ENCODE measurements around the gene AFAP1.

AFAP1 gene

DNA sequence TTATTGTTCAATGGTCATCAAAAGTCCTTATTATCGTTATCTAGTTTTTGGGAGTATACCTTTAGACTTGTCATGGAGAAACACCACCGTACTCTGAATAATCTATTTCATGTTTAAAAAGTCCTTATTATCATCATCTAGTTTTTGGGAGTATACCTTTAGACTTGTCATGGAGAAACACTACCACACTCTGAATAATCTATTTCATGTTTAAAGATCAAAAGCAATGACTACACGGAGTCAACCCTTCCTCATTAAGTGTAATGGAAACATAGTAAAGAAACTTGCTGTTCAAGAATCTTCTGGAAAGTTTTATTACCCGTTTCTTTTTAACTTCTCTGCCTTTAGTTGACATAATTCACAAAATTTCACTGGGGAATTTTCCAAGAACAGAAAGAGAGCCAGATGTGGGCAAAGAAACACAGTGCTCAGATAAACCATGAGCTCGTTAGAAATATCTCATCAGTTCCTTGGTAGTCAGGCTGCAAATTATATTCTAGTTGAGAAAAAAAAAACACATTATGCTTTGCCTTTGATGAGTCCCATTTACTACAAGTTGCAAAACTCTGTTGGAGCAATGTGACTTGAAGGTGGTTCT, 158.8 kb downstream of the AFAP1 start:
- no peak for DNase-seq

GRCh38 chr4:7779432-7779768, 160.3 kb downstream of the AFAP1 start:
- no peak for DNase-seq

DNA sequence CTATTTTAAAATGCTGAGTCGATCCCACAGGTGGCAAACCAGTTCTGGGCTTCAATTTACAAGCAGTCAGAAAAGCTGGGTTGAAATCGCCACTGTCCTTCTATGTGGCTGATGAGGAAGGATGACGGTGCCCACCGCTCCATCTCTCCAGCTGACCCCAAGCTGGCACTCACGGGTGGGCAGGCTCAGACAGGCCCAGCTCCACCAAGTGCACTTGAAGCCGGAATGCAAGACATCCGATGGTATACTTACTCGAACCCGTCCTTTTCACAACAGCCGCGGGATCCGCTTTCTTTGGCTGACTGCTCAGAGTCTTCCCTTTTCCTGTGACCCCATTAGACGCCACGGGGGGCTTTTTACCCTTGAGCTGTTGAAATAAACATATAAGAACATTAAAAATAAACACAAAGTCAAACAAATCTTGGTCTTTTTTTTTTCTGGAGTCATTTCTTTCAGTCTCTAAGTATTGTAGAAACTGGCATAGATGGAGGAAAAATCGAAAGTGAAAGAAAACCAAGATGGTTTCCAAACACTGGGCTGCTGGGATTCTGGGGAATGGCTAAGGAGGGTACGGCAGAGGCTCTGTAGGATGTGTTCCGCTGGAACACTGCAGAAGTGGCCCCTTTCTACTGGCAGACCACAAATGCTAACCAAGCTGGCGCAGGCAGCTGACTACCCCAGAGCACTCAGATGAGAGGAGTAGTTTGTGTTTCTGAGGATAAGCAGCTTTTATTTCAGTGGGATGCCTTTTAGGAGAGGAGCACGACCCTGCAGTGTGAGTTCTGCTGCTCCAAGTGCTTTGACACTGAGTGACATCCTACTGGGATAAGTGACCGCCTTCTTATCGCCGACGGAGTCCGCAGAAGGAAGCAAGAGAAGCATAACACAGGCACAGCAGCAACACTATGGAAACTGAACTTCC, 160.9 kb downstream of the AFAP1 start:
- DNase-seq: no peak

- DNase-seq: no peak
These were observed 161.7 kb downstream of the AFAP1 start for GRCh38 chr4:7777871-7778509.

DNA sequence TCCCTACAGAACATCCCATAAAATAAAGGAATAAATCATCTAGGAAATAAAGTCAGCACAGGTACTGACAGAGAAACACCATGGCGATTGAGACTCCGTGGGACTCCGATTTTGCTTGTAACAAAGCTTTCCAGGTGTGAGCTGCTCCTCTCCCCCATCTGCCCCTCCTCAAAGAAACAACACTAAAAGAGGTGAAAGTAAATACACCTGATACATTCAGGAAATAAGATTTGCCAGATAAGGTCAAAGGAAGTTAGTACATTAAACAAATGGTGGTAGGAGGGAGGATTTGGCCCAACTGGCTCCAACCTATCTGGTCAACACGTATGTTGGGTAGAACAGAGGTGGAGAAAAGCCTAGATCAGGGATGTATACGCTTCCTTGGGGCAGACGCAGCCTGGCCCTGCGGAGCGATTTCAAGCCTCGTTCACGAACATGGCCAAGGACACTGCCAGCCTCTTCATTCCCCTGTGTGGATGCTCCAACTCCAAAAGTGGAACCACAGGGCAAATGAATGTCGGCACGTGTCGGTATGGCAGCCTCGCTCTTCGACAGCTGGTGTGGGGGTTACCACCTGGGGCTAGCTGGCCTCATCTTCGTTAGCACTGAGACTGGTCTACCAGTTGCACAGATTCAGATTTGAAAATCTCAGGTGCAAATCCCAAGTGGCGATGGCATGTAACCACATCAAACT, 162.5 kb downstream of the AFAP1 start:
- no peak for DNase-seq

DNA sequence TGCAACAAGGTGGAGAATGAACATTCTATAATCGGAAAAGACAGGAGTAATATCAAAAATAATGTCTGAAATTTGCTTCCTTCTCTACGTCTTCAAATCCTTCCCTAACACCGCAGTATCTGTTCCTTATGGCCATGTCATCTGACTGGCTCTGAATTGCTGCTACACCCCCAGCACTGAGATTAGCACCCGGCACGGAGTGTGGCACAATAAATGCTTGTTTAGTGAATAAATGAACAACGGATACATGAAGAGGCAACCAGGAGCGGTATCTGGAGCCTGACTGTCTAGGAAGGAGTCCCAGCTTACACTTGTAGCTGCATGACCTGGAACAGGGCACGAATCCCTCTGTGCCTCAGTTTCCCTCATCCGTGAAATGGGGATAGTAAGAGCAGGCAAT, 164.3 kb downstream of the AFAP1 start:
- no peak for DNase-seq

GRCh38 chr4:7774301-7775294, 165.1 kb downstream of the AFAP1 start:
- DNase-seq: no peak

- no peak for DNase-seq
These were observed 166.1 kb downstream of the AFAP1 start for GRCh38 chr4:7773401-7774180.

GRCh38 chr4:7772711-7773385, 166.8 kb downstream of the AFAP1 start:
- no peak for DNase-seq

DNA sequence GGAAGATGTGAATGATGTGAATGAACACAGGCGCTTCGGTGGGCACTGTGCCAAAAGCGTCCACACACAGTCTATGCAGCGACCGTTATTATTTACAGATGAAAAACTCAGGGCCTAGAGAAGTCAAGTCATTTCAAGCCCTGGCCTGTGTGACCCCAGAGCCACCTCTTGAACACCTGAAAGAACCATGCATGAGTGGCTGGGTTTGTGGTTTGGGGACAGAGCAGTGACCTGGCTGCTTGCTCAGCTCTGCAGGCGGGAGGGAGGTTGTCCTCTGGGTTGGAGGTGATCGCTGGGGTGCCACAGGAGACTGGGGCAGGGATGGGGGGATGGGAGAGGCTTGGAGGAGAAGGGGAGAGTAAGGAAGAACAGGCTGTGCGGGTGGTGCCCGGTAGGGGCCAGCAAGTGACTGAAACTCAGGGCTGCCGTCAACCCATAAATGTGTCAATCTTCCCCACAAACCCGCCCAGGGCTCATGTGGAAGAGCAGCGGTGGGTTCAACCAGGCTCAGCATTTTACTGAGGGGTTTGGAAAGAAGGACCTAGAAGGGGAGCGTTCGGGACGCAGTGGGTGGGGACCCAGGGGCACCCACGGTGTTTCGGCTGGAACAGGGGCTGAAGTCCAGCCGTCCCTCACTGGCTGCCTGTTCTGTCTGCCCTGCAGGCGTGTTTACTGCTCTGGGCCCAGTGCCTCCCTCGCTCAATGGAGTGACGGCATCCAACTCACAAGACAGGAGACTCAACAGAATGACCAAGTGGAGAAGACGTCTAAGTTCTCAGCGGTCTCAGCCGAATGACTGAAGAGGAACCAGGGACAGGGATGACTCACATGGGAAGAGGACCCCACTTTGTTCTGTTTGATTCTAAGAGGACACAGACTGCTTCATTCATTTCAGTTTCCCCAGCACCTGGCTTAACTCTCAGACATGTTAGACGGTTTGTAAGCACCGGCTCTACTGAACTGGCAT, 167.8 kb downstream of the AFAP1 start:
- no peak for DNase-seq

DNA sequence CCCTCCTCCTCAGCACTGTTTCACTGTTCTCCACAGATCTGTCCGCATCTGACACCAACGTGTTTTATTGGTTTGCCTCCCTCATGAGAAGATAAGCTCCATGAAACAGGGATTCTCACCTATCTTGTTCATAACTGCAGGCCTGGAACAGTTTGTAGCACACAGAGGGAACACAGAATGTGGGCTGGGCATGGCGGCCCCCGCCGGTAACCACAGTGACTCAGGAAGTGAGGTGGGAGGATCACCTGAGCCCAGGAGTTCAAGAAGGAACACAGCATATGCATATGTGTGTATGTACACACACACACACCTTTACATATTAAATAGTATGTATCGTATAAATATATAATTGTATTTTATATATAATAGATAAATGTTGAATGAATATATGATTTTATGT, 168.6 kb downstream of the AFAP1 start:
- DNase-seq: peak; percentile 38 to 47

GRCh38 chr4:7770224-7771050, 169.2 kb downstream of the AFAP1 start:
- no peak for DNase-seq

DNA sequence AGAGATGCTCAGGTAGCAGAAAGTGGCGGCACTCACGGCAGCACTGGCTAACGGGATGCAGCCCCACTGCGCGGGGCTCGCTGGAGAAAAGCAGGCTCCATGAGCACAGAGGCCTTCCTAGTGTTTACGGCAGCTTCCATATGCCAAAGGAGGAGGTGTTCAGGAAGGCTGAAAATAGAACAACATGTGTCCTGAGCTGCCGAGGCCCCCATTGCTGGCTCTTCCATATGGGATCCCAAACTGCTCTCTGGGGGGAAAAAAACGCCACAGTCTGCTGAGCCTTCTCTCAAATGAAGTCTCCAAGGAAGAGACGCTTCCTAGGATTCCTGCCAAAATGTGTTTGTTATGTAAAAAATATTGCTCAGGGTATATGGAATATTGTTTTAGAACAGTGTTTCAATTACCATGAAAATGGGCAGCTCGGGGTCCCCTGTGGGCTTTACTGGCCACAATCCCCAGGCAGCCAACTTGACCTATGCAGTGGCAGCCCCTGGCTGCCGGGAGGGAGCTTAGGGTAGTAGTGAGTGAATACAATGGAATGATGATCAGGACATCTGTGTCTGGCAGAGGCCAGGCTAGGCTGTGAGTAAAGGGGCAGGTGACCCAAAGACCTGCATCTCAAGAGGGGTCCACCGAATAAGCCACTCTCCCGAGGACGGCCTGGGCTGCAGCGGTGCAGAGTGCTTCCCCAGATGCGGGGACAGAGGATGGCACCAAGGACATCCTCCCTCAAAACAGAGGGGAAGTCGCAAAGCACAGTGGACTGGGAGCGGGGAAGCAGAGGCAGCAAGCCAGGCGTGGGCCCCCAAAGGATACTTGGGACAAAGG, 170.1 kb downstream of the AFAP1 start:
- no peak for DNase-seq

DNA sequence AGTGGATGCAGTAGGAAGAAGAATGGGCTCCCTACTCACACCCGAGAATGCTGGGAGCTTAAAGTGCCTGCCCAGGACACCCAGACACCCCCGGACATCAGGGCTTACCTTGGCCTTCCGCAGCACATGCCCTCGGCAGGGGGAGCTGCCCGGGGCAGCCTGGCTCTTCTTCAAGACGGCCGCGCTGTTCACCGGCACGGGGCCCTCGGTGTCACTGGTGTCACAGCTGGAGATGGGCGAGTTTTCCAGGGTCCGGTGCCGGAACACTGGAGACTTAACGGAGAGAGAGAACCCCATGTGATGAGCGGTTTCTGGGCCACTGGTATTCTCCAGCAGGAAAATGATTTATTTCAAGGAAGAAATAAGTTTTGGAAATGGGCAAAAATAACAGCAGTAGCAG, 170.9 kb downstream of the AFAP1 start:
- DNase-seq: no peak

DNA sequence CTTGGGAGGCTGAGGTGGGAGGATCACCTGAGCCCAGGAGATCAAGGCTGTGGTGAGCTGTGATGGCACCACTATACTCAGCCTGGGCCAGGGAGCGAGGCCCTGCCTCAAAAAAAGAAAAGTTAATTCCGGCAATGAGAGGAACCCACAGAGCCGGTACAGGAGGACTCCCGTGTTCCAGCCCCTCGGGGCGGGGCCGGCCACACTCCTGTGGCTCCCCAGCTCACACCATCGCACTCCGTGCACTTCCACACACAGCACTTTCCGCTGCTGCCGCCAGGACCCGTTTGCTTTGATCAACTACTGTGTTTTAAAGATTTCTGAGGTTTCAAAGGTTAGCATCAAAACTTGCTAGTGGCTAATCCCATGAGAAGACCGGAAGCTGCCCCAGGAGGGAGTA, 171.7 kb downstream of the AFAP1 start:
- no peak for DNase-seq

GRCh38 chr4:7767526-7767925, 172.1 kb downstream of the AFAP1 start:
- DNase-seq: no peak

GRCh38 chr4:7766661-7767345, 172.9 kb downstream of the AFAP1 start:
- DNase-seq: no peak
